Activated T-helper 1 cell treated with anti-CD3 and anti-CD28 coated beads, Interleukin-12 subunit alpha, Interleukin-12 subunit beta, Interleukin-2, Interleukin-4 antibody, amounts not matched to agents 30 ng/mL and 10 ng/mL and 1 ng/mL, durations not matched to agents 14 hours and 24 hours and 36 hours (primary cell): ENCODE results near the gene HSH2D. TPM values are rescaled to one million over a fixed set of nuclear protein-coding genes. Genes with fewer than 3 reads are reported as not detected.

Experiments
- DNase-seq: peaks from one replicate; pipeline ENCODE4 v3.0.0; 2021; ENCODE audit warnings: low spot score
- H3K27ac Mint-ChIP-seq: one replicate; pipeline ENCODE4 v1.8.0; 2021; ENCODE audit warnings: mild to moderate bottlenecking, mixed read lengths
- H3K27me3 Mint-ChIP-seq: one replicate; pipeline ENCODE4 v1.8.0; 2022; ENCODE audit warnings: mild to moderate bottlenecking, moderate library complexity, mixed read lengths; ENCODE audit not compliant: insufficient read depth
- H3K36me3 Mint-ChIP-seq: one replicate; pipeline ENCODE4 v1.8.0; 2021; ENCODE audit warnings: low read depth, mixed read lengths
- H3K4me1 Mint-ChIP-seq: one replicate; pipeline ENCODE4 v1.8.0; 2021; ENCODE audit warnings: low read depth, mixed read lengths
- H3K4me3 Mint-ChIP-seq: one replicate; pipeline ENCODE4 v1.8.0; 2021; ENCODE audit warnings: mild to moderate bottlenecking, moderate library complexity, mixed read lengths
- H3K9me3 Mint-ChIP-seq: one replicate; pipeline ENCODE4 v1.8.0; 2021; ENCODE audit warnings: mixed read lengths
- intact Hi-C: fragments of 100-400 bp; cut with micrococcal nuclease; formaldehyde crosslinking; loops from one replicate; pipeline ENCODE4 v1.15.1; 2024
- total RNA-seq: library from RNA; stranded (reverse); gene quantifications from 2 replicates; pipeline ENCODE4 v1.2.3, GENCODE V29; 2022

Gene HSH2D
- total RNA-seq, 1 donor from 2014 or later = 35.2 TPM

GRCh38 chr19:16191216-16191908 is 47.9 kb downstream of the HSH2D start:
- Mint-ChIP-seq H3K4me1 (peaks cover 20% of the 10 kb centered on the region), H3K27me3 (no peaks in the 10 kb centered on the region), H3K4me3 (no peak overlapping the region), H3K36me3 (peaks cover 40% of the 10 kb centered on the region), H3K27ac (no peak overlapping the region), H3K9me3 (no peaks in the 10 kb centered on the region)
- no peak for DNase-seq
- intact Hi-C loops = no loop called here

- Mint-ChIP-seq H3K27ac (no peak overlapping the region), H3K9me3 (no peaks in the 10 kb centered on the region), H3K4me1 (peaks cover 19% of the 10 kb centered on the region), H3K4me3 (no peak overlapping the region), H3K27me3 (no peaks in the 10 kb centered on the region), H3K36me3 (peaks cover 30% of the 10 kb centered on the region)
- intact Hi-C loops = no loop called here
- no peak for DNase-seq
These were observed 50.0 kb downstream of the HSH2D start for GRCh38 chr19:16193466-16193865.

GRCh38 chr19:16197188-16197621 is 53.7 kb downstream of the HSH2D start:
- Mint-ChIP-seq H3K27me3 (no peaks in the 10 kb centered on the region), H3K36me3 (peaks cover 16% of the 10 kb centered on the region), H3K4me3 (peak overlapping the region; percentile 95), H3K27ac (peak overlapping the region; percentile 95), H3K9me3 (no peaks in the 10 kb centered on the region), H3K4me1 (peaks cover 45% of the 10 kb centered on the region)
- no peak for DNase-seq
- intact Hi-C loops = loop anchor here (1.0 to 5.0 kb wide), 8 partner anchors 12 to 360 kb away; partner anchors contain the start of genes CHERP, FAM32A and RAB8A

GRCh38 chr19:16197622-16198369 is 54.3 kb downstream of the HSH2D start, which contains the start of gene AP1M1:
TSS of gene AP1M1 (plus strand) at chr19:16197911. CDS start at chr19:16198027, 116 bp downstream.
- Mint-ChIP-seq H3K4me1 (peaks cover 51% of the 10 kb centered on the region), H3K9me3 (no peaks in the 10 kb centered on the region), H3K4me3 (peak within 1 kb of the TSS; percentile 95), H3K36me3 (peaks cover 22% of the 10 kb centered on the region), H3K27ac (peak within 1 kb of the TSS; percentile 95), H3K27me3 (no peaks in the 10 kb centered on the region)
- peak; percentile 99 for DNase-seq
- intact Hi-C loops = loop anchor here (1.0 to 5.0 kb wide), 9 partner anchors 12 to 361 kb away; partner anchors contain the start of genes CHERP, FAM32A and RAB8A

- Mint-ChIP-seq H3K9me3 (no peaks in the 10 kb centered on the region), H3K4me3 (peak overlapping the region; percentile 86), H3K27me3 (no peaks in the 10 kb centered on the region), H3K4me1 (peaks cover 55% of the 10 kb centered on the region), H3K27ac (peak overlapping the region; percentile 40), H3K36me3 (peaks cover 24% of the 10 kb centered on the region)
- no peak for DNase-seq
- intact Hi-C loops = loop anchor here (2.0 to 5.0 kb wide), 2 partner anchors 130 to 344 kb away; partner anchors contain the start of gene CHERP
These were observed 54.8 kb downstream of the HSH2D start for GRCh38 chr19:16198370-16198651.

- peak overlapping the region; percentile 86 for H3K4me3 Mint-ChIP-seq
- DNase-seq = no peak
- no peaks in the 10 kb centered on the region for H3K9me3 Mint-ChIP-seq
- peaks cover 27% of the 10 kb centered on the region for H3K36me3 Mint-ChIP-seq
- H3K4me1 Mint-ChIP-seq = peaks cover 55% of the 10 kb centered on the region
- no peaks in the 10 kb centered on the region for H3K27me3 Mint-ChIP-seq
- intact Hi-C loops = loop anchor here (2.0 to 5.0 kb wide), 2 partner anchors 129 to 343 kb away; partner anchors contain the start of gene CHERP
- H3K27ac Mint-ChIP-seq = peak overlapping the region; percentile 40
These were observed 55.9 kb downstream of the HSH2D start for GRCh38 chr19:16199275-16199932.

GRCh38 chr19:16200038-16201010 is 56.8 kb downstream of the HSH2D start:
- DNase-seq = no peak
- intact Hi-C loops = no loop called here

GRCh38 chr19:16201011-16201391 is 57.5 kb downstream of the HSH2D start:
- H3K27me3 Mint-ChIP-seq = no peaks in the 10 kb centered on the region
- no peaks in the 10 kb centered on the region for H3K9me3 Mint-ChIP-seq
- peak overlapping the region; percentile 37 for H3K4me3 Mint-ChIP-seq
- peaks cover 55% of the 10 kb centered on the region for H3K4me1 Mint-ChIP-seq
- peaks cover 25% of the 10 kb centered on the region for H3K36me3 Mint-ChIP-seq
- DNase-seq = no peak
- intact Hi-C loops = no loop called here
- peak overlapping the region; percentile 55 for H3K27ac Mint-ChIP-seq

More at GRCh38 chr19:16200038-16201010, 56.8 kb downstream of the HSH2D start:
- H3K9me3 Mint-ChIP-seq = no peaks in the 10 kb centered on the region
- peaks cover 25% of the 10 kb centered on the region for H3K36me3 Mint-ChIP-seq
- H3K27me3 Mint-ChIP-seq = no peaks in the 10 kb centered on the region
- peaks cover 55% of the 10 kb centered on the region for H3K4me1 Mint-ChIP-seq
- H3K27ac Mint-ChIP-seq = peak overlapping the region; percentile 58
- peak overlapping the region; percentile 37 for H3K4me3 Mint-ChIP-seq

- intact Hi-C loops = no loop called here
- no peak for DNase-seq
- H3K4me1 Mint-ChIP-seq = peaks cover 58% of the 10 kb centered on the region
- no peaks in the 10 kb centered on the region for H3K9me3 Mint-ChIP-seq
- H3K27me3 Mint-ChIP-seq = no peaks in the 10 kb centered on the region
- no peak overlapping the region for H3K4me3 Mint-ChIP-seq
- H3K27ac Mint-ChIP-seq = peak overlapping the region; percentile 42
- peaks cover 38% of the 10 kb centered on the region for H3K36me3 Mint-ChIP-seq
These were observed 59.1 kb downstream of the HSH2D start for GRCh38 chr19:16202320-16203255.

GRCh38 chr19:16203256-16204004 is 59.9 kb downstream of the HSH2D start:
- H3K9me3 Mint-ChIP-seq = no peaks in the 10 kb centered on the region
- no peak for DNase-seq
- no peak overlapping the region for H3K27ac Mint-ChIP-seq
- peaks cover 44% of the 10 kb centered on the region for H3K36me3 Mint-ChIP-seq
- no peaks in the 10 kb centered on the region for H3K27me3 Mint-ChIP-seq
- H3K4me1 Mint-ChIP-seq = peaks cover 63% of the 10 kb centered on the region
- H3K4me3 Mint-ChIP-seq = no peak overlapping the region
- intact Hi-C loops = no loop called here

GRCh38 chr19:16204005-16204294 is 60.5 kb downstream of the HSH2D start:
- H3K36me3 Mint-ChIP-seq = peaks cover 47% of the 10 kb centered on the region
- intact Hi-C loops = no loop called here

More at GRCh38 chr19:16204005-16204294, 60.5 kb downstream of the HSH2D start:
- H3K4me1 Mint-ChIP-seq = peaks cover 62% of the 10 kb centered on the region
- no peak overlapping the region for H3K4me3 Mint-ChIP-seq
- no peaks in the 10 kb centered on the region for H3K27me3 Mint-ChIP-seq
- no peak for DNase-seq
- no peak overlapping the region for H3K27ac Mint-ChIP-seq
- no peaks in the 10 kb centered on the region for H3K9me3 Mint-ChIP-seq
